LNCAP (cell line): ENCODE measurements around the gene TIPRL.

Experiments used
- CTCF ChIP-seq: fragments of 450-650 bp; IDR thresholded peaks from 2 replicates; pipeline ENCODE4 v1.5.1; 2017; ENCODE audit warnings: mild to moderate bottlenecking

TIPRL gene

GRCh38 chr1:168136709-168137514 lies 41.9 kb upstream of the TIPRL start, which contains the start of gene GPR161:
GPR161 (minus strand) TSS chr1:168136930; CDS start chr1:168104850, 32,080 bp downstream.
- TF ChIP-seq CTCF: no peak

- no peak for TF ChIP-seq CTCF
Measured at GRCh38 chr1:168137515-168137821, 41.3 kb upstream of the TIPRL start.

- TF ChIP-seq CTCF: no peak
Measured at GRCh38 chr1:168138134-168138533, 40.6 kb upstream of the TIPRL start.

- TF ChIP-seq CTCF: no peak
Measured at GRCh38 chr1:168139070-168139469, 39.7 kb upstream of the TIPRL start.

- no peak for TF ChIP-seq CTCF
Measured at GRCh38 chr1:168141871-168142385, 36.8 kb upstream of the TIPRL start.

GRCh38 chr1:168145184-168146159 lies 33.3 kb upstream of the TIPRL start:
- peak; percentile 99 for TF ChIP-seq CTCF

- no peak for TF ChIP-seq CTCF
Measured at GRCh38 chr1:168146160-168146539, 32.6 kb upstream of the TIPRL start.
